GM12878 (cell line): ENCODE measurements around the gene UBE2D1. TPM values are rescaled to one million over a fixed set of nuclear protein-coding genes. Genes with fewer than 3 reads are reported as not detected.

Experiments used
- ATAC-seq: fragments of 200-7000 bp; cut with Tn5 transposase; 3 replicates; pipeline ENCODE4 v1.9.1; 2020; ENCODE audit warnings: mild to moderate bottlenecking, moderate library complexity
- BruUV-seq: library from RNA; stranded (reverse); fragments of 400-500 nt; replicated peaks from 2 replicates; lab custom pipeline; 2021; lab: Mats Ljungman, UMichigan
- CTCF ChIA-PET: fragments of 300-600 bp; sonication (Branson Sonifier 250); formaldehyde crosslinking; extraction: SDS; loops from one replicate; lab custom pipeline; 2021; ENCODE audit warnings: inconsistent platforms; lab: Yijun Ruan, JAX
- POLR2A ChIA-PET: fragments of 350-600 bp; formaldehyde crosslinking; extraction: SDS; loops from one replicate; lab custom pipeline; 2021; ENCODE audit warnings: inconsistent platforms; lab: Charles Lee
- RAD21 ChIA-PET: fragments of 300-600 bp; sonication (Branson Sonifier 250); formaldehyde crosslinking; loops from one replicate; lab custom pipeline; 2023; ENCODE audit warnings: antibody characterized with exemption; ENCODE audit not compliant: unreplicated experiment; lab: Charles Lee
- SMC1A ChIA-PET: fragments of 300-600 bp; sonication (Branson Sonifier 250); formaldehyde crosslinking; loops from one replicate; lab custom pipeline; 2023; ENCODE audit not compliant: unreplicated experiment, uncharacterized antibody; lab: Charles Lee
- DNase-seq: peaks from one replicate; pipeline ENCODE4 v3.0.0-alpha.2; 2011; ENCODE audit warnings: low read depth, low spot score
- FAIRE-seq: peaks from 3 replicates; lab custom pipeline; 2011; peaks lifted over from hg19 to GRCh38; lab: Jason Lieb, UNC
- H2AFZ ChIP-seq: 2 replicates; pipeline ENCODE4 v1.6.0; 2011; ENCODE audit warnings: low read depth, low read length, control low read depth; ENCODE audit not compliant: control insufficient read depth
- H3K27ac ChIP-seq: 2 replicates; pipeline ENCODE4 v1.5.1; 2011; ENCODE audit warnings: control low read depth; ENCODE audit not compliant: control insufficient read depth, insufficient read depth
- H3K27me3 ChIP-seq, 2 experiments: replicated peaks in 1 of 2; 2 replicates each; pipeline versions ENCODE4 v1.6.0 to v1.6.1; 2011; ENCODE audit warnings: low read length in 1 of 2; ENCODE audit not compliant: control insufficient read depth in 2 of 2, insufficient read depth in 2 of 2
- H3K36me3 ChIP-seq, 2 experiments: 2 replicates each; pipeline ENCODE4 v1.5.1; 2011; ENCODE audit warnings: low read length in 1 of 2; ENCODE audit not compliant: control insufficient read depth in 2 of 2, insufficient read depth in 2 of 2
- H3K4me1 ChIP-seq: 2 replicates; pipeline ENCODE4 v1.6.1; 2011; ENCODE audit warnings: mild to moderate bottlenecking, low read length, moderate library complexity, mixed read lengths; ENCODE audit not compliant: control insufficient read depth, insufficient read depth
- H3K4me2 ChIP-seq: 2 replicates; pipeline ENCODE4 v1.6.0; 2011; ENCODE audit warnings: control low read depth; ENCODE audit not compliant: control insufficient read depth, insufficient read depth
- H3K4me3 ChIP-seq: fragments of 200-600 bp; sonication (generic); 2 replicates; pipeline ENCODE4 v1.5.1; 2016
- H3K79me2 ChIP-seq: 2 replicates; pipeline ENCODE4 v1.6.0; 2011; ENCODE audit warnings: low read length; ENCODE audit not compliant: control insufficient read depth, insufficient read depth
- H3K9ac ChIP-seq: 2 replicates; pipeline ENCODE4 v1.8.0; 2011; ENCODE audit warnings: low read length, control low read depth, mixed read lengths; ENCODE audit not compliant: control insufficient read depth, insufficient read depth
- H3K9me3 ChIP-seq: replicated peaks from 3 replicates; pipeline ENCODE4 v1.5.1; 2011; ENCODE audit warnings: mild to moderate bottlenecking, low read length; ENCODE audit not compliant: control insufficient read depth, insufficient read depth
- H4K20me1 ChIP-seq: 2 replicates; pipeline ENCODE4 v1.6.0; 2011; ENCODE audit not compliant: control insufficient read depth, insufficient read depth
- ASH2L ChIP-seq: fragments of 300-600, 200-600 bp; sonication (generic); IDR thresholded peaks from 2 replicates; pipeline ENCODE4 v1.6.1; 2017; ENCODE audit warnings: low read depth, mild to moderate bottlenecking, borderline replicate concordance
- BACH1 ChIP-seq: fragments of 450-650 bp; IDR thresholded peaks from 2 replicates; pipeline ENCODE4 v1.6.1; 2017; ENCODE audit warnings: mild to moderate bottlenecking, borderline replicate concordance
- EED ChIP-seq: sonication (generic); IDR thresholded peaks from 2 replicates; pipeline ENCODE4 v1.6.1; 2016; ENCODE audit warnings: antibody characterized with exemption, low read depth
- EGR1 ChIP-seq, 2 experiments: IDR thresholded peaks; 1 replicate in 1 of 2; 2 replicates in 1 of 2; pipeline ENCODE4 v1.6.1; 2011 to 2012; ENCODE audit warnings: low read depth in 2 of 2, low read length in 2 of 2, borderline replicate concordance in 1 of 2, mild to moderate bottlenecking in 1 of 2, moderate library complexity in 1 of 2
- MYC ChIP-seq: IDR thresholded peaks from 2 replicates; pipeline ENCODE4 v1.6.1; 2011; ENCODE audit warnings: mild to moderate bottlenecking, low read length, moderate library complexity, inconsistent platforms; ENCODE audit not compliant: insufficient read depth, insufficient replicate concordance, insufficient read length, severe bottlenecking
- NFYA ChIP-seq: IDR thresholded peaks from 2 replicates; pipeline ENCODE4 v1.6.1; 2011; ENCODE audit warnings: low read depth, mild to moderate bottlenecking, low read length, improper control_type of control experiment, borderline replicate concordance
- RBBP5 ChIP-seq: fragments of 200-600 bp; sonication (generic); conservative IDR thresholded peaks from 2 replicates; pipeline ENCODE4 v1.6.1; 2016
- RFX5 ChIP-seq: IDR thresholded peaks from 2 replicates; pipeline ENCODE4 v1.6.1; 2011; ENCODE audit warnings: low read depth, low read length, improper control_type of control experiment
- SMAD5 ChIP-seq: IDR thresholded peaks from 2 replicates; pipeline ENCODE4 v1.6.1; 2016; ENCODE audit warnings: antibody characterized with exemption, low read depth
- ZNF207 ChIP-seq: fragments of 450-650 bp; IDR thresholded peaks from 2 replicates; pipeline ENCODE4 v1.6.1; 2014; ENCODE audit warnings: antibody characterized with exemption, mild to moderate bottlenecking, borderline replicate concordance
- WGBS: methylation state at CpG from one replicate; pipeline ENCODE4 v1.1.6; 2016; ENCODE audit warnings: low lambda C conversion rate; ENCODE audit not compliant: insufficient replicate concordance, insufficient coverage; ENCODE audit errors: missing lambda C conversion rate; 5-methylcytosine and 5-hydroxymethylcytosine counted together
- in situ Hi-C: fragments of 300-500 bp; cut with MboI; formaldehyde crosslinking; loops from 9 replicates; pipeline ENCODE4 v1.14.3; 2018; ENCODE audit warnings: mixed read lengths
- intact Hi-C: fragments of 100-400 bp; cut with micrococcal nuclease; formaldehyde crosslinking; loops from one replicate; pipeline ENCODE4 v1.14.2; 2022; ENCODE audit not compliant: unreplicated experiment
- polyA plus RNA-seq, 11 experiments: library from polyadenylated mRNA; depleted of rRNA in 4 of 11; unstranded in 6 of 11; stranded (reverse) in 5 of 11; fragments of >200 nt; fragmentation: Nextera tagmentation in 4 of 11; fragmentation: Illumina TruSeq in 1 of 11; extraction: Ambion mirVana in 4 of 11; extraction: Trizol in 1 of 11; gene quantifications; 1 replicate in 1 of 11; 2 replicates in 10 of 11; pipeline versions ENCODE4 v1.2.1 to v1.2.3, GENCODE V29; 2011 to 2016; ENCODE audit warnings: inconsistent platforms in 2 of 11, missing spikeins in 2 of 11, low read depth in 1 of 11
- total RNA-seq, 4 experiments: library from RNA; depleted of rRNA in 3 of 4; stranded (reverse); fragments of >200 nt in 3 of 4; fragmentation: Illumina TruSeq in 1 of 4; extraction: Trizol in 1 of 4; gene quantifications; 2 replicates each; pipeline versions ENCODE4 v1.2.1 to v1.2.3, GENCODE V29; 2013 to 2021
- TF ChIP-seq, protein P1 (sequence below): fragments of 450-650 bp; IDR thresholded peaks from 2 replicates; pipeline ENCODE4 v1.6.1; 2016; ENCODE audit warnings: mild to moderate bottlenecking
- TF ChIP-seq, protein P2 (sequence below): fragments of 450-650 bp; IDR thresholded peaks from 2 replicates; pipeline ENCODE4 v1.6.1; 2017; ENCODE audit warnings: mild to moderate bottlenecking
- TF ChIP-seq, protein P3 (sequence below): fragments of 450-650 bp; IDR thresholded peaks from 2 replicates; pipeline ENCODE4 v1.6.1; 2018; ENCODE audit warnings: mild to moderate bottlenecking, low read depth, moderate library complexity; ENCODE audit not compliant: partially characterized antibody

The UBE2D1 gene
- total and polyA plus RNA-seq, 10 of the 15 experiments (the other 5 are each of a cell fraction or from before 2014, with no cell fraction given): 6.1 to 32.0 (median 15.5) TPM

DNA sequence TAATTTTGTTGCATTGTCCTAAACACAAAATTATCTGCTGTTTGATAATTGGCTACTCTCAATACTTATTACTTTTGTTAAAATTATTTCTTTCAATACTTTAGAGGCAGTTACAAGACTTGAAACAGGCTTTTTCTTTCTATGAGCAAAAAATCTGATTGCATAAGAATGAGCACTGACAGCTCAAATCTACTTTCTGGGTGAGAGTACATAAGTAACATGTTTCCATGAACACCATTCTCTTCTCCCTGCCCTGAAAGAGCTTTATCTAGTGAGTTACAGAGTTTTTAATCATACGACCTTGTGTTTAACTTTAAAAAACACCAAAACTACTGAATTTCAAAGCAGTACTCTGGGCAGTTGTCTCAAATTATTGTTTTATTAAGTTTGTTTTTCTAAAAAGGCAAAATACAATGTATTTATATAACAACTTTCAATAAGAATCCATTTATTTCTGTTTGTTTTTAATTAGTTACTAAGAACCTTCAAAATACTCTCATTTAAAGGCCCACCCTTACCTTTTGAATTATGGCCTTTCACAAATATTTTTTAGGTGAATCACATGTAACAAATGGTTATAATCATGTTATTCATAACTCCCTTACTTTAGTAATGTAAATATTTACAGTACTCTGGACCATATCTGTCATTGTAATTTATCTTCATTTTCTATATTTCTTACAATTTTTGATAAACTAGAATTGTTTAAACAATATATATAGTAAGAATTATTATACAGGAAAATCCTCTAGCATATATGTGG is 27.4 kb downstream of the UBE2D1 start (continued):
- TF ChIP-seq ASH2L: no peak
- TF ChIP-seq SMAD5: no peak
- TF ChIP-seq RBBP5: no peak
- TF ChIP-seq, protein P1, sequence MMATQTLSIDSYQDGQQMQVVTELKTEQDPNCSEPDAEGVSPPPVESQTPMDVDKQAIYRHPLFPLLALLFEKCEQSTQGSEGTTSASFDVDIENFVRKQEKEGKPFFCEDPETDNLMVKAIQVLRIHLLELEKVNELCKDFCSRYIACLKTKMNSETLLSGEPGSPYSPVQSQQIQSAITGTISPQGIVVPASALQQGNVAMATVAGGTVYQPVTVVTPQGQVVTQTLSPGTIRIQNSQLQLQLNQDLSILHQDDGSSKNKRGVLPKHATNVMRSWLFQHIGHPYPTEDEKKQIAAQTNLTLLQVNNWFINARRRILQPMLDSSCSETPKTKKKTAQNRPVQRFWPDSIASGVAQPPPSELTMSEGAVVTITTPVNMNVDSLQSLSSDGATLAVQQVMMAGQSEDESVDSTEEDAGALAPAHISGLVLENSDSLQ: no peak
- no peak for TF ChIP-seq BACH1

DNA sequence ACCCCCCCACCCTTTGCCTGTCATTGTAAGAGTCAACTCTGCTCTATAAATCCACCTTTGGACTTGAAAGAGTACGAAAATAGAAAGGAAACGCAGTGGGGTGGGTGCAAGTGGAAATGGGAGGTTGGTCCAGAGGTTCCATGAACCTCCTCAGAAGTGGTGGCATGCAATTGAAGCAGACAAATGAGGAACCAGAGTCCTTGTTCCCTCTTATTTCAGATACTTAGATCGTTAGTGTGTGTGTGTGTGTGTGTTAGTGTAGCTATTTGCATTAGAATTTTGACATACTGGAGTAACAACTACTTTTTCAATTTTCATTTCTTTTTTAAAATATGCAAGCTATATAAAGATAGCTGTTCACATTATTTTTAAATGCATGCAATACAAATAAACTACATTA is 32.3 kb downstream of the UBE2D1 start:
- no peaks in the 10 kb centered on the region for H3K27me3 ChIP-seq
- no peaks in the 10 kb centered on the region for H3K79me2 ChIP-seq
- H3K27ac ChIP-seq: no peak overlapping the region
- RAD21 ChIA-PET: interaction anchor here (1.2 kb wide), 1 partner anchor 43 kb away, joined by 3 read pairs; no protein-coding TSS in a partner anchor
- ATAC-seq (no peak), DNase-seq (no peak), FAIRE-seq (no peak)
- BruUV-seq: no TSS peak
- in situ Hi-C loops (no loop called here), intact Hi-C loops (no loop called here)
- H3K4me1 ChIP-seq: no peaks in the 10 kb centered on the region
- TF ChIP-seq EGR1 (IDR thresholded peaks at IDR 0.05; ENCODE audit: borderline replicate concordance in 1 of 2, low read depth in 2 of 2, low read length in 2 of 2) (no peak), ASH2L (no peak), NFYA (no peak), RFX5 (no peak), ZNF207 (no peak), MYC (no peak), EED (no peak)
- TF ChIP-seq, protein P2, sequence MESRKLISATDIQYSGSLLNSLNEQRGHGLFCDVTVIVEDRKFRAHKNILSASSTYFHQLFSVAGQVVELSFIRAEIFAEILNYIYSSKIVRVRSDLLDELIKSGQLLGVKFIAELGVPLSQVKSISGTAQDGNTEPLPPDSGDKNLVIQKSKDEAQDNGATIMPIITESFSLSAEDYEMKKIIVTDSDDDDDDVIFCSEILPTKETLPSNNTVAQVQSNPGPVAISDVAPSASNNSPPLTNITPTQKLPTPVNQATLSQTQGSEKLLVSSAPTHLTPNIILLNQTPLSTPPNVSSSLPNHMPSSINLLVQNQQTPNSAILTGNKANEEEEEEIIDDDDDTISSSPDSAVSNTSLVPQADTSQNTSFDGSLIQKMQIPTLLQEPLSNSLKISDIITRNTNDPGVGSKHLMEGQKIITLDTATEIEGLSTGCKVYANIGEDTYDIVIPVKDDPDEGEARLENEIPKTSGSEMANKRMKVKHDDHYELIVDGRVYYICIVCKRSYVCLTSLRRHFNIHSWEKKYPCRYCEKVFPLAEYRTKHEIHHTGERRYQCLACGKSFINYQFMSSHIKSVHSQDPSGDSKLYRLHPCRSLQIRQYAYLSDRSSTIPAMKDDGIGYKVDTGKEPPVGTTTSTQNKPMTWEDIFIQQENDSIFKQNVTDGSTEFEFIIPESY: no peak
- TF ChIP-seq, protein P3, sequence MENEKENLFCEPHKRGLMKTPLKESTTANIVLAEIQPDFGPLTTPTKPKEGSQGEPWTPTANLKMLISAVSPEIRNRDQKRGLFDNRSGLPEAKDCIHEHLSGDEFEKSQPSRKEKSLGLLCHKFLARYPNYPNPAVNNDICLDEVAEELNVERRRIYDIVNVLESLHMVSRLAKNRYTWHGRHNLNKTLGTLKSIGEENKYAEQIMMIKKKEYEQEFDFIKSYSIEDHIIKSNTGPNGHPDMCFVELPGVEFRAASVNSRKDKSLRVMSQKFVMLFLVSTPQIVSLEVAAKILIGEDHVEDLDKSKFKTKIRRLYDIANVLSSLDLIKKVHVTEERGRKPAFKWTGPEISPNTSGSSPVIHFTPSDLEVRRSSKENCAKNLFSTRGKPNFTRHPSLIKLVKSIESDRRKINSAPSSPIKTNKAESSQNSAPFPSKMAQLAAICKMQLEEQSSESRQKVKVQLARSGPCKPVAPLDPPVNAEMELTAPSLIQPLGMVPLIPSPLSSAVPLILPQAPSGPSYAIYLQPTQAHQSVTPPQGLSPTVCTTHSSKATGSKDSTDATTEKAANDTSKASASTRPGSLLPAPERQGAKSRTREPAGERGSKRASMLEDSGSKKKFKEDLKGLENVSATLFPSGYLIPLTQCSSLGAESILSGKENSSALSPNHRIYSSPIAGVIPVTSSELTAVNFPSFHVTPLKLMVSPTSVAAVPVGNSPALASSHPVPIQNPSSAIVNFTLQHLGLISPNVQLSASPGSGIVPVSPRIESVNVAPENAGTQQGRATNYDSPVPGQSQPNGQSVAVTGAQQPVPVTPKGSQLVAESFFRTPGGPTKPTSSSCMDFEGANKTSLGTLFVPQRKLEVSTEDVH: no peak
- no peak overlapping the region for H3K4me2 ChIP-seq
- POLR2A ChIA-PET: interaction anchor here (0.6 kb wide), 1 partner anchor 1868 kb away, joined by 4 read pairs; no protein-coding TSS in a partner anchor
- CTCF ChIA-PET: interaction anchor here (1.0 to 1.5 kb wide), 4 partner anchors 11 to 77 kb away, joined by 3 to 4 read pairs (median 4); no protein-coding TSS in a partner anchor
- peaks cover 0 to 4% of the 10 kb centered on the region in 2 experiments; a peak in 2 of 4 replicates for H3K36me3 ChIP-seq
- no peaks in the 10 kb centered on the region for H4K20me1 ChIP-seq
- H2AFZ ChIP-seq: no peak overlapping the region
- SMC1A ChIA-PET: interaction anchor here (0.7 to 1.4 kb wide), 3 partner anchors 30 to 76 kb away, joined by 3 to 4 read pairs (median 3); no protein-coding TSS in a partner anchor
- no peaks in the 10 kb centered on the region for H3K9me3 ChIP-seq
- WGBS: 57% methylated on average over 3 of the region's 3 CpGs
- no peak overlapping the region for H3K9ac ChIP-seq
- no peak overlapping the region for H3K4me3 ChIP-seq
